Vagina (tissue), 2 donors: ENCODE results near the gene FSTL3. TPM values are rescaled to one million over a fixed set of nuclear protein-coding genes. Genes with fewer than 3 reads are reported as not detected.

Source experiments
- DNase-seq, 2 donors: peaks; one replicate each; pipeline ENCODE4 v3.0.0-alpha.2; 2017; ENCODE audit errors: extremely low spot score in 2 of 2
- H3K27ac ChIP-seq: fragments of 200-600 bp; sonication (generic); one replicate; pipeline ENCODE4 v1.5.1; 2019
- H3K27me3 ChIP-seq: fragments of 200-600 bp; sonication (generic); one replicate; pipeline ENCODE4 v1.5.1; 2019
- H3K36me3 ChIP-seq, 2 donors: fragments of 200-600 bp; sonication (generic); one replicate each; pipeline ENCODE4 v1.5.1; 2017 to 2019
- H3K4me1 ChIP-seq: fragments of 200-600 bp; sonication (generic); one replicate; pipeline ENCODE4 v1.5.1; 2019
- H3K4me3 ChIP-seq, 2 donors: fragments of 200-600 bp; sonication (generic); 1 replicate in 1 of 2; 2 replicates in 1 of 2; pipeline ENCODE4 v1.5.1; 2016 to 2019
- H3K9me3 ChIP-seq: fragments of 200-600 bp; sonication (generic); one replicate; pipeline ENCODE4 v1.5.1; 2019
- CTCF ChIP-seq, 3 experiments: fragments of 450-650 bp in 2 of 3; fragments of 200-600 bp in 1 of 3; sonication (generic) in 1 of 3; IDR thresholded peaks; one replicate each; pipeline ENCODE4 v1.5.1; 2017 to 2019; ENCODE audit warnings: antibody characterized with exemption in 3 of 3, mild to moderate bottlenecking in 2 of 3, moderate library complexity in 2 of 3
- POLR2A ChIP-seq, 2 donors: fragments of 450-650 bp; IDR thresholded peaks; one replicate each; pipeline ENCODE4 v1.6.1; 2017; ENCODE audit warnings: antibody characterized with exemption in 2 of 2, mild to moderate bottlenecking in 2 of 2, moderate library complexity in 2 of 2
- POLR2AphosphoS5 ChIP-seq, 2 donors: sonication (generic); formaldehyde crosslinking; IDR thresholded peaks; one replicate each; pipeline ENCODE4 v1.9.0; 2017; ENCODE audit warnings: antibody characterized with exemption in 2 of 2, mild to moderate bottlenecking in 2 of 2, low read depth in 1 of 2; ENCODE audit not compliant: insufficient read depth in 1 of 2
- intact Hi-C: fragments of 100-400 bp; cut with DNase I; formaldehyde crosslinking; loops from one replicate; pipeline ENCODE4 v1.15.1; 2023
- total RNA-seq: library from RNA; depleted of rRNA; stranded (reverse); fragments of >200 nt; gene quantifications from one replicate; pipeline ENCODE4 v1.2.3, GENCODE V29; 2016

FSTL3 gene
- total RNA-seq, 1 donor from 2014 or later = 129 TPM

GRCh38 chr19:643736-644135 lies 32.5 kb upstream of the FSTL3 start:
- H3K27me3 ChIP-seq = no peaks in the 10 kb centered on the region
- DNase-seq = no peak
- H3K4me1 ChIP-seq = peaks cover 14% of the 10 kb centered on the region
- intact Hi-C loops = no loop called here
- H3K9me3 ChIP-seq = no peaks in the 10 kb centered on the region
- no peak overlapping the region for H3K4me3 ChIP-seq
- no peak overlapping the region for H3K27ac ChIP-seq
- peaks cover 0 to 31% of the 10 kb centered on the region in 2 donors for H3K36me3 ChIP-seq
- TF ChIP-seq POLR2AphosphoS5 (IDR thresholded peaks at IDR 0.05; ENCODE audit: insufficient read depth in 1 of 2, low read depth in 1 of 2) (no peak), POLR2A (IDR thresholded peaks at IDR 0.05) (no peak), CTCF (IDR thresholded peaks at IDR 0.05) (no peak)

GRCh38 chr19:644363-644762 lies 31.8 kb upstream of the FSTL3 start:
- H3K27ac ChIP-seq = no peak overlapping the region
- intact Hi-C loops = no loop called here
- TF ChIP-seq POLR2AphosphoS5 (IDR thresholded peaks at IDR 0.05; ENCODE audit: insufficient read depth in 1 of 2, low read depth in 1 of 2) (no peak), POLR2A (IDR thresholded peaks at IDR 0.05) (no peak), CTCF (IDR thresholded peaks at IDR 0.05) (no peak)
- no peaks in the 10 kb centered on the region for H3K9me3 ChIP-seq
- no peak for DNase-seq
- peaks cover 0 to 36% of the 10 kb centered on the region in 2 donors for H3K36me3 ChIP-seq
- H3K4me1 ChIP-seq = peaks cover 7% of the 10 kb centered on the region
- H3K4me3 ChIP-seq = no peak overlapping the region
- no peaks in the 10 kb centered on the region for H3K27me3 ChIP-seq

- Histone ChIP-seq H3K4me3 (no peak overlapping the region), H3K27me3 (no peaks in the 10 kb centered on the region), H3K9me3 (no peaks in the 10 kb centered on the region), H3K36me3 (peaks cover 0 to 40% of the 10 kb centered on the region in 2 donors), H3K27ac (no peak overlapping the region), H3K4me1 (peaks cover 7% of the 10 kb centered on the region)
- intact Hi-C loops = no loop called here
- no peak for DNase-seq
- TF ChIP-seq POLR2AphosphoS5 (IDR thresholded peaks at IDR 0.05; ENCODE audit: insufficient read depth in 1 of 2, low read depth in 1 of 2) (no peak), POLR2A (IDR thresholded peaks at IDR 0.05) (no peak), CTCF (IDR thresholded peaks at IDR 0.05) (no peak)
These were observed 31.4 kb upstream of the FSTL3 start for GRCh38 chr19:644789-645188.

- no peaks in the 10 kb centered on the region for H3K4me1 ChIP-seq
- no peak for DNase-seq
- no peaks in the 10 kb centered on the region for H3K27me3 ChIP-seq
- no peak overlapping the region for H3K4me3 ChIP-seq
- intact Hi-C loops = no loop called here
- H3K9me3 ChIP-seq = no peaks in the 10 kb centered on the region
- TF ChIP-seq POLR2A (IDR thresholded peaks at IDR 0.05) (no peak), CTCF (IDR thresholded peaks at IDR 0.05) (no peak), POLR2AphosphoS5 (IDR thresholded peaks at IDR 0.05; ENCODE audit: insufficient read depth in 1 of 2, low read depth in 1 of 2) (no peak)
- no peak overlapping the region for H3K27ac ChIP-seq
- peaks cover 0 to 51% of the 10 kb centered on the region in 2 donors for H3K36me3 ChIP-seq
These were observed 30.0 kb upstream of the FSTL3 start for GRCh38 chr19:645912-646778.
